Breast epithelium (tissue), 3 donors: ENCODE results near the gene MYO3B.

ENCODE experiments used
- CTCF ChIP-seq, 3 donors: fragments of 450-650 bp; IDR thresholded peaks; one replicate each; pipeline ENCODE4 v1.5.1; 2016 to 2017; ENCODE audit warnings: antibody characterized with exemption in 3 of 3, mild to moderate bottlenecking in 3 of 3, moderate library complexity in 3 of 3
- POLR2AphosphoS5 ChIP-seq, 3 donors: sonication (generic); formaldehyde crosslinking; IDR thresholded peaks; one replicate each; pipeline ENCODE4 v1.6.1; 2017; ENCODE audit warnings: antibody characterized with exemption in 3 of 3

- no peak for TF ChIP-seq CTCF (IDR thresholded peaks at IDR 0.05)
- TF ChIP-seq POLR2AphosphoS5 (IDR thresholded peaks at IDR 0.05) = no peak
Measured at GRCh38 chr2:170345607-170346006, 167.7 kb downstream of the MYO3B start.
